Measurements from ENCODE around the gene MKX. TPM values are rescaled to one million over a fixed set of nuclear protein-coding genes. Genes with fewer than 3 reads are reported as not detected.

Gene MKX
- polyA plus RNA-seq, 2 of the 4 experiments (the other 2 are of a cell fraction) = 0.03 TPM; not detected in 1

GRCh38 chr10:27742195-27743011 lies 3.2 kb downstream of the MKX start:
- ATAC-seq (peak; percentile 76 to 84), FAIRE-seq (no peak), DNase-seq (ENCODE audit: low read depth in 1 of 2, low spot score in 1 of 2) (peak; percentile 38 to 70)
- Histone ChIP-seq H3K4me1 (peaks cover 33% of the 10 kb centered on the region), H3K27ac (peak overlapping the region; percentile 68 to 84; a peak in 5 of 6 replicates), H3K9me3 (no peaks in the 10 kb centered on the region), H3K4me3 (peak overlapping the region; percentile 64), H3K4me2 (peak overlapping the region; percentile 93)
- CTCF ChIA-PET = interaction anchor here (0.5 to 2.4 kb wide), 13 partner anchors 9 to 500 kb away, joined by 3 to 13 read pairs (median 3); no protein-coding TSS in a partner anchor
- WGBS (ENCODE audit: missing lambda C conversion rate) = 6% methylated on average over 47 of the region's 75 CpGs
- POLR2A ChIA-PET = no interaction called here
- no peak for TF ChIP-seq EHF (CRISPR knock-in tag; IDR thresholded peaks at IDR 0.05)
- peak; percentile 52 to 70; a peak in 4 of 5 replicates for TF ChIP-seq RAD21 (conservative IDR thresholded peaks at IDR 0.05 in 1 of 2, IDR thresholded peaks at IDR 0.05 in 1 of 2)
- TF ChIP-seq SMC3 (IDR thresholded peaks at IDR 0.05) = peak; percentile 64
- TF ChIP-seq MAZ (IDR thresholded peaks at IDR 0.05; ENCODE audit: borderline replicate concordance, low read depth, low read length) = no peak
- TF ChIP-seq RFX5 (IDR thresholded peaks at IDR 0.05) = no peak
- TF ChIP-seq RCOR1 (IDR thresholded peaks at IDR 0.05; ENCODE audit: low read depth, low read length) = no peak
- TF ChIP-seq MAFK (IDR thresholded peaks at IDR 0.05; ENCODE audit: partially characterized antibody) = no peak
- TF ChIP-seq HOXB13 (CRISPR knock-in tag; IDR thresholded peaks at IDR 0.05; ENCODE audit: low read depth) = no peak
- no peak for TF ChIP-seq POLR2AphosphoS2 (conservative IDR thresholded peaks at IDR 0.05; ENCODE audit: low read length)
- no peak for TF ChIP-seq HEYL (CRISPR knock-in tag; IDR thresholded peaks at IDR 0.05)
- no peak for TF ChIP-seq ZSCAN20 (CRISPR knock-in tag; IDR thresholded peaks at IDR 0.05)
- TF ChIP-seq EP300 (IDR thresholded peaks at IDR 0.05) = no peak
- no peak for TF ChIP-seq CEBPB (IDR thresholded peaks at IDR 0.05)
- TF ChIP-seq JUN (IDR thresholded peaks at IDR 0.05) = no peak; a peak in 1 of 5 replicates
- TF ChIP-seq JUNB (IDR thresholded peaks at IDR 0.05) = no peak
- TF ChIP-seq FOSB (CRISPR knock-in tag; IDR thresholded peaks at IDR 0.05) = no peak
- TF ChIP-seq RARB (CRISPR knock-in tag; IDR thresholded peaks at IDR 0.05) = no peak
- TF ChIP-seq NPAS2 (CRISPR knock-in tag; IDR thresholded peaks at IDR 0.05; ENCODE audit: borderline replicate concordance) = no peak
- TF ChIP-seq BCL3 (IDR thresholded peaks at IDR 0.05) = no peak
- no peak for TF ChIP-seq CHD4 (IDR thresholded peaks at IDR 0.05; ENCODE audit: borderline replicate concordance)
- no peak for TF ChIP-seq FOXS1 (CRISPR knock-in tag; IDR thresholded peaks at IDR 0.05)
- no peak for TF ChIP-seq REST (IDR thresholded peaks at IDR 0.05)
- TF ChIP-seq ATOH8 (CRISPR knock-in tag; IDR thresholded peaks at IDR 0.05; ENCODE audit: low read depth) = no peak
- TF ChIP-seq ZFP36 (IDR thresholded peaks at IDR 0.05; ENCODE audit: borderline replicate concordance, partially characterized antibody) = no peak
- no peak for TF ChIP-seq MYC (IDR thresholded peaks at IDR 0.05; ENCODE audit: borderline replicate concordance, low read length)
- no peak for TF ChIP-seq BHLHE40 (IDR thresholded peaks at IDR 0.05; ENCODE audit: low read depth, low read length)
- no peak for TF ChIP-seq POLR2A (IDR thresholded peaks at IDR 0.05; ENCODE audit: low read length)
- TF ChIP-seq ZC3H11A (IDR thresholded peaks at IDR 0.05) = no peak
- TF ChIP-seq GATA3 (IDR thresholded peaks at IDR 0.05; ENCODE audit: borderline replicate concordance) = no peak
- no peak for TF ChIP-seq SREBF2 (IDR thresholded peaks at IDR 0.05)
- no peak for TF ChIP-seq HMGXB4 (CRISPR knock-in tag; IDR thresholded peaks at IDR 0.05; ENCODE audit: borderline replicate concordance)
- TF ChIP-seq MAX (IDR thresholded peaks at IDR 0.05) = 0 out of 2 replicates have a peak, but pooled peaks have one; percentile 10
